A673 (cell line): ENCODE measurements around the gene ALOX12. TPM values are rescaled to one million over a fixed set of nuclear protein-coding genes. Genes with fewer than 3 reads are reported as not detected.

Experiments used
- BruUV-seq: library from RNA; stranded (reverse); fragments of 400-500 nt; replicated peaks from 2 replicates; lab custom pipeline; 2021; lab: Mats Ljungman, UMichigan
- CTCF ChIA-PET: fragments of 300-600 bp; sonication (Branson Sonifier 250); formaldehyde crosslinking; loops from one replicate; lab custom pipeline; 2022; ENCODE audit warnings: antibody characterized with exemption; lab: Charles Lee
- POLR2A ChIA-PET: fragments of 300-600 bp; sonication (Branson Sonifier 250); formaldehyde crosslinking; loops from one replicate; lab custom pipeline; 2022; ENCODE audit warnings: antibody characterized with exemption; ENCODE audit not compliant: low non-redundant PET; lab: Charles Lee
- DNase-seq: peaks from one replicate; pipeline ENCODE4 v3.0.0-alpha.2; 2015; ENCODE audit warnings: low spot score
- H3K27ac ChIP-seq: fragments of 200-600 bp; sonication (generic); 2 replicates; pipeline ENCODE4 v1.5.1; 2016; ENCODE audit warnings: mixed run types, low read depth, mild to moderate bottlenecking, mixed read lengths, antibody characterized with exemption, low read length; ENCODE audit not compliant: poor library complexity, severe bottlenecking
- H3K27me3 ChIP-seq: fragments of 200-600 bp; sonication (generic); replicated peaks from 2 replicates; pipeline ENCODE4 v1.6.1; 2017; ENCODE audit warnings: mixed run types, low read depth, mild to moderate bottlenecking, mixed read lengths, antibody characterized with exemption, low read length; ENCODE audit not compliant: insufficient read depth, poor library complexity
- H3K36me3 ChIP-seq: fragments of 200-600 bp; sonication (generic); 2 replicates; pipeline ENCODE4 v1.6.1; 2016; ENCODE audit warnings: mixed run types, mild to moderate bottlenecking, mixed read lengths, antibody characterized with exemption, low read length; ENCODE audit not compliant: insufficient read depth, poor library complexity, severe bottlenecking
- H3K4me1 ChIP-seq: fragments of 200-600 bp; sonication (generic); 2 replicates; pipeline ENCODE4 v1.6.1; 2017; ENCODE audit warnings: mixed run types, mild to moderate bottlenecking, mixed read lengths, antibody characterized with exemption, low read length; ENCODE audit not compliant: insufficient read depth, poor library complexity, severe bottlenecking
- H3K4me3 ChIP-seq: fragments of 200-600 bp; sonication (generic); 2 replicates; pipeline ENCODE4 v1.5.1; 2016; ENCODE audit warnings: low read depth, mixed run types, mild to moderate bottlenecking, mixed read lengths, low read length; ENCODE audit not compliant: poor library complexity, severe bottlenecking
- H3K9me3 ChIP-seq: fragments of 200-600 bp; sonication (generic); 2 replicates; pipeline ENCODE4 v1.6.1; 2016; ENCODE audit warnings: mixed run types, low read depth, mild to moderate bottlenecking, mixed read lengths, antibody characterized with exemption, low read length; ENCODE audit not compliant: poor library complexity, severe bottlenecking
- CTCF ChIP-seq: fragments of 300-800, 200-600 bp; sonication (generic); conservative IDR thresholded peaks from 2 replicates; pipeline ENCODE4 v1.5.1; 2017; ENCODE audit warnings: low read depth, mild to moderate bottlenecking, antibody characterized with exemption, low read length, moderate library complexity, mixed read lengths
- EZH2 ChIP-seq: fragments of 200-600 bp; sonication (generic); IDR thresholded peaks from 2 replicates; pipeline ENCODE4 v1.6.1; 2017; ENCODE audit warnings: borderline replicate concordance, low read depth, mild to moderate bottlenecking, mixed read lengths, antibody characterized with exemption, low read length; ENCODE audit not compliant: poor library complexity, severe bottlenecking
- intact Hi-C: fragments of 100-400 bp; cut with micrococcal nuclease; formaldehyde crosslinking; loops from one replicate; pipeline ENCODE4 v1.10.0; 2022; ENCODE audit not compliant: unreplicated experiment
- total RNA-seq: library from RNA; stranded (reverse); gene quantifications from 2 replicates; pipeline ENCODE4 v1.2.3, GENCODE V29; 2021

Gene ALOX12
- total RNA-seq, 1 experiment from 2014 or later = not detected

DNA sequence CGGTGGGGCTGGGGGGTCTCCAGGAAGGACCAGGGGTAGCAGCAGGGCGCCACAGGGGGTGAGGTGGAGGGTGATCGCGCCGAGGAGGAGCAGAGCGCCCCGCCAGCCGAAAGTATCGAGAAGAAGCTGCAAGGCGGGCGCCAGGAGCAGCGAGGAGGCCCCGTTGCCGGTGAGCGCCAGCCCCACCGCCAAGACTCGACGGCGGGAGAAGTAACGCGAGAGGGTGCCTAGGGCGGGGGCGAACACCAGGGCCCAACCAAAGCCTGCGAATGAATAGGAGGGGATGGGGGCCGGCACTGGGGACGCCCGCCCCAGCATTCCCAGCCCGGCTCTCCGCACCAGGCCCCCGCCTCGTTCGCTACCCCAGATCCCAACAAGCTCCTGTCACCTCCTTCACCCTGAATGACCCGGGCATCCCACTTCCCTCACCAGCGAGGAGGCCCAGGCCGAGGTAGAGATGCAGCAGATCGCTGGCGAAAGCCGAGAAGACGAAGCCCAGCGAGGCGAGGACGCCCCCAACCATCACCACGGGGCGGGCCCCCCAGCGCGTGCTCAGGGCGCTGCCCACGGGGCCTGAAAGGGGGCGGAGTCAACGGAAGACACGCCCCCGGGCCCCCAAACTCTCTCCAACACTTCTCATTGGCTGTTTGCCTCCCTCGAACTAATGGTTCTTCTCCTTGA lies 46.8 kb downstream of the ALOX12 start:
- no peaks in the 10 kb centered on the region for H3K9me3 ChIP-seq
- ChIA-PET CTCF (interaction anchor here (0.8 to 2.9 kb wide), 2 partner anchors 90 to 93 kb away, joined by 7 to 10 read pairs; no protein-coding TSS in a partner anchor), POLR2A (no interaction called here)
- H3K4me1 ChIP-seq = peaks cover 20% of the 10 kb centered on the region
- no peaks in the 10 kb centered on the region for H3K27me3 ChIP-seq
- no peaks in the 10 kb centered on the region for H3K36me3 ChIP-seq
- no TSS peak for BruUV-seq
- H3K27ac ChIP-seq = peak overlapping the region; percentile 37
- peak; percentile 32 for DNase-seq
- peak overlapping the region; percentile 54 for H3K4me3 ChIP-seq
- intact Hi-C loops = loop anchor here (10.0 kb wide), 1 partner anchor 642 kb away; the partner anchor contains the start of genes TP53 and WRAP53
- no peak for TF ChIP-seq CTCF
- no peak for TF ChIP-seq EZH2

DNA sequence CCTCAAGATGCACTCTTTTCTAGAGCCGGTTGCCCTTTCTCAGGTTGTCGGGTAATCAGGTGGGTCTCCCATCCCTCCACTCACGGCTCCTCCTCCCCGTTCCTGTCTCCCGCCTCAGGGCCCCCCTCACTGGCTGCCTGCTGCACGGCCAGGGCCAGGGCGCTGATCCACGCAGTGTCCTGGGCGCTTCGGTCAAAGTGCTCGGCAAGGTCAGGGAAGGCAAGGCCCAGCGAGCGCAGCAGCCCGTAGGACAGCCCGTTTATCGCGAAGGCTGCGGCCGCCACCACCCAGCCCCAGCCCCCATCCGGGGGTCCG lies 47.3 kb downstream of the ALOX12 start:
- H3K27me3 ChIP-seq = no peaks in the 10 kb centered on the region
- no peak for TF ChIP-seq CTCF
- no peak for TF ChIP-seq EZH2
- peak overlapping the region; percentile 54 for H3K4me3 ChIP-seq
- no peaks in the 10 kb centered on the region for H3K36me3 ChIP-seq
- H3K9me3 ChIP-seq = no peaks in the 10 kb centered on the region
- intact Hi-C loops = loop anchor here (10.0 kb wide), 1 partner anchor 642 kb away; the partner anchor contains the start of genes TP53 and WRAP53
- POLR2A ChIA-PET = no interaction called here
- no TSS peak for BruUV-seq
- H3K4me1 ChIP-seq = peaks cover 20% of the 10 kb centered on the region
- peak overlapping the region; percentile 34 for H3K27ac ChIP-seq
- CTCF ChIA-PET = interaction anchor here (0.8 to 2.9 kb wide), 2 partner anchors 90 to 93 kb away, joined by 7 to 10 read pairs; no protein-coding TSS in a partner anchor
- no peak for DNase-seq

DNA sequence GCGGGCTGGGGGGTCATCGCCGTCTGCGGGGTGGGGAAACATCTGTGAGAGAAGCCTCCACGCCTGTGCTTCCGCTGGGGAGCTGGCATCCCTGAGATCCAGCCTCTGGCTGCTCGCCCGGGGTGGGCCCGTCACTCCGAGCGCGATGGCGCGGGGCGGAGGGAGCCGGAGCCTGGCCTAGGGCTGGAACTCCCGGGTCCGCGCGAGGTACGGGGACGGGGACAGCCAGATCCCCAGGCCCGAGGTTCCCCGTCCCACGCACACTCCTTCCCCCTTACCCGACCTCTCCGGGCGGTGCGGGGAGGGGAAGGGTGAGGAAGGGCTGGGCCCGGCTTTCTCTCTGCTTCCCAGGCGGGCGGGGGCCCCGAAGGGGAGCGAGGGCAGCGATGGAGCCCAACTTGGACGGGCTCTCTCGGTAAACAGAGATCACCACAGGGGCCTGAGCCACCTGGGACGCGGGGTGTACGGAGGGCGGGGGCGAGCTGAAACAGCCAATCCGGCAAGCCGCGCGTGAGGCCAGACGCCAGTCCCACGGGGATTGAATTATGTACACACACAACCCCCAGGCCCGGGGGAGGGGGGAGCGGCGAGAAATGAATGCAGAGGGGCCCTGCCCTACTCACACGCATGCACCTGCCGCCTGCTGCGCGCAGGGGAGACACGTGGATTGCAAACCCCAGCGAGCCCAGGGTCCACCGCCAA lies 47.8 kb downstream of the ALOX12 start, which contains the start of gene SLC16A11:
Gene SLC16A11, minus strand, starts transcription at position 596 of the 702 bp plus-strand sequence. Its CDS starts 579 bp downstream, at position 17.
- ChIA-PET CTCF (interaction anchor here (0.8 to 2.9 kb wide), 2 partner anchors 89 to 92 kb away, joined by 7 to 10 read pairs; no protein-coding TSS in a partner anchor), POLR2A (no interaction called here)
- intact Hi-C loops = loop anchor here (10.0 kb wide), 1 partner anchor 641 kb away; the partner anchor contains the start of genes TP53 and WRAP53
- Histone ChIP-seq H3K4me1 (peaks cover 20% of the 10 kb centered on the region), H3K9me3 (no peaks in the 10 kb centered on the region), H3K27ac (peak within 1 kb of the TSS; percentile 34), H3K36me3 (no peaks in the 10 kb centered on the region), H3K27me3 (no peaks in the 10 kb centered on the region), H3K4me3 (peak within 1 kb of the TSS; percentile 54)
- peak; percentile 65 for DNase-seq
- TF ChIP-seq EZH2 (no peak), CTCF (no peak)
- no TSS peak for BruUV-seq
